ENCODE data around the gene FZD8.

The FZD8 gene

DNA sequence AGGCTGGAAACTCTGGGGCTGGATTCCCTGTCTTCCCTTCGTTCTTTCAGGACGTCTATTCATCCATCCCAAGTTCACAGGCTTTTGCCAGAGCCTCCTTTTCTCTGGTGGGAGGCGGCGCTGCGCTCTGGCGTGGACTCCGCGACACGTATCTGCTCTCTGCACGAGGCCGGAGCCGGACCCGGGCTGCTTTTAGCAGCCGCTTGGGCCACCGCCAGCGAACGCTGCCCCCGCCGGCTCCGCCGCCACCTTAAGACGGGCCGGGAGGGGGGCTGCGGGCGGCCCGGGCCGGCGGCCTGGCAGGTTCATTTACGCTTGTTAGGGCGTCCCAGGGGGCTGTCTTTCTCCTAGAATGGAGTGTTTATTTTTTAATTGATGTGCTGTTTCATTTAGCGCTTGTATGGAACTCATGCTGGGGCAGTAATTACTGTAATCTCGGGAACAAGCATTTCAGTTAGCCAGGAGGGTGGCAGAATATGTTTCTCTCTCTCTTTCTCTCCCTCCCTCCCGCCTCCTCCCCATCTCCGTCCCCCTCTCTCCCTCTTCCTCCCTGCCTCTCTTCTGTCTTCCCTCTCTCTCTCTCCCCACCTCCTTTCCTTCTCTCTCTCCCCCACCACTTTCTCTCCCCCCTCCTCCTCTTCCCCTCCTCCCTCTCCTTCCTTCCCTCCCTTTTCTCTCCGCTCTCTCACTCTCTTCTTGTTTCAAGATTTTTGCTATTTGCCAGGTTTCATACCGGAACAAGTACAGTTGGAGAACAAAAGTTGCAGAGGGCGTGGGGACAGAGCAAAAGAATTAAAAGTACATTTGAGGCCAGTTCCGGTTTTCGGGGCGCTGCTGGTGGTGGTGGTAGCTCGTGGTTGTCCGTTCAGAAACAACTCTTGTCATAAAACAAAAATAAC is 1.3 kb upstream of the FZD8 start:
- Histone ChIP-seq H3K4me2 (ENCODE audit: low read depth, low read length) (peak overlapping the region; percentile 100), H3K79me2 (ENCODE audit: low read length) (no peaks in the 10 kb centered on the region), H3K27ac (ENCODE audit: low read length) (peak overlapping the region; percentile 57; the same call in 1 of the 2 replicates), H3F3A (ENCODE audit: insufficient read depth, low read length) (peaks cover 18% of the 10 kb centered on the region), H3K9me3 (replicated peaks; ENCODE audit: insufficient read depth, low read length) (no peaks in the 10 kb centered on the region), H3K27me3 (replicated peaks; ENCODE audit: insufficient read depth, low read length) (no peaks in the 10 kb centered on the region), H4K20me1 (ENCODE audit: insufficient read depth, low read length) (no peaks in the 10 kb centered on the region), H2AFZ (ENCODE audit: low read length) (peak overlapping the region; percentile 97), H3K9me2 (replicated peaks; ENCODE audit: insufficient read depth, low read length) (no peaks in the 10 kb centered on the region), H3K36me3 (replicated peaks; ENCODE audit: insufficient read depth, low read length) (no peaks in the 10 kb centered on the region), H3K4me3 (ENCODE audit: low read length) (peak overlapping the region; percentile 81), H3K9ac (ENCODE audit: low read length) (peak overlapping the region; percentile 51; the same call in 1 of the 2 replicates), H3K4me1 (ENCODE audit: low read length) (0 out of 2 replicates have a peak, but pooled peaks cover 4% of the 10 kb centered on the region)
- TF ChIP-seq, protein P1, sequence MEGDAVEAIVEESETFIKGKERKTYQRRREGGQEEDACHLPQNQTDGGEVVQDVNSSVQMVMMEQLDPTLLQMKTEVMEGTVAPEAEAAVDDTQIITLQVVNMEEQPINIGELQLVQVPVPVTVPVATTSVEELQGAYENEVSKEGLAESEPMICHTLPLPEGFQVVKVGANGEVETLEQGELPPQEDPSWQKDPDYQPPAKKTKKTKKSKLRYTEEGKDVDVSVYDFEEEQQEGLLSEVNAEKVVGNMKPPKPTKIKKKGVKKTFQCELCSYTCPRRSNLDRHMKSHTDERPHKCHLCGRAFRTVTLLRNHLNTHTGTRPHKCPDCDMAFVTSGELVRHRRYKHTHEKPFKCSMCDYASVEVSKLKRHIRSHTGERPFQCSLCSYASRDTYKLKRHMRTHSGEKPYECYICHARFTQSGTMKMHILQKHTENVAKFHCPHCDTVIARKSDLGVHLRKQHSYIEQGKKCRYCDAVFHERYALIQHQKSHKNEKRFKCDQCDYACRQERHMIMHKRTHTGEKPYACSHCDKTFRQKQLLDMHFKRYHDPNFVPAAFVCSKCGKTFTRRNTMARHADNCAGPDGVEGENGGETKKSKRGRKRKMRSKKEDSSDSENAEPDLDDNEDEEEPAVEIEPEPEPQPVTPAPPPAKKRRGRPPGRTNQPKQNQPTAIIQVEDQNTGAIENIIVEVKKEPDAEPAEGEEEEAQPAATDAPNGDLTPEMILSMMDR (IDR thresholded peaks at IDR 0.05; ENCODE audit: low read length): no peak
- TF ChIP-seq EZH2phosphoT487 (IDR thresholded peaks at IDR 0.05; ENCODE audit: low read length): no peak
- no peak for TF ChIP-seq EZH2 (optimal IDR thresholded peaks at IDR 0.05; ENCODE audit: low read depth, low read length)
- DNase-seq: peak; percentile 54

DNA sequence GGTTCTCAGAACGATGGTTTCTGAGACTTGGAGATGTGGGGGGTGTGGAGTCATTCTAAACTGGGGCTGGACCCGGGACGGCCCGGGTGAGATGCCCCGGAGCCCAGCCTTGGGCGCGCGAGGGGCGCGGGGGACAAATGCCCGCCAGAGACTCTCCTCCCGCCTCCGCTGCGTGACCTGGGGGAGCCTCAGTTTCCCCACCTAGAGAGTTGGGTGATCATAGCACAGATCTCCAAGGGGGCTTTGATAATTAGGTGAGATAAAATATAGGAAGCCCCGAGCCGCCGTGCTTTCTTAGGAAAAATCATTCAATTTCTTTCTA is 658 bp upstream of the FZD8 start:
- H3K79me2 ChIP-seq (ENCODE audit: low read length): no peaks in the 10 kb centered on the region
- no peaks in the 10 kb centered on the region for H3K9me3 ChIP-seq (replicated peaks; ENCODE audit: insufficient read depth, low read length)
- no peaks in the 10 kb centered on the region for H3K27me3 ChIP-seq (replicated peaks; ENCODE audit: insufficient read depth, low read length)
- peak overlapping the region; percentile 51; the same call in 1 of the 2 replicates for H3K9ac ChIP-seq (ENCODE audit: low read length)
- peak overlapping the region; percentile 57; the same call in 1 of the 2 replicates for H3K27ac ChIP-seq (ENCODE audit: low read length)
- DNase-seq: no peak
- 0 out of 2 replicates have a peak, but pooled peaks cover 4% of the 10 kb centered on the region for H3K4me1 ChIP-seq (ENCODE audit: low read length)
- no peaks in the 10 kb centered on the region for H3K9me2 ChIP-seq (replicated peaks; ENCODE audit: insufficient read depth, low read length)
- peak overlapping the region; percentile 81 for H3K4me3 ChIP-seq (ENCODE audit: low read length)
- H3K4me2 ChIP-seq (ENCODE audit: low read depth, low read length): peak overlapping the region; percentile 100
- no peaks in the 10 kb centered on the region for H4K20me1 ChIP-seq (ENCODE audit: insufficient read depth, low read length)
- TF ChIP-seq, protein P1 (IDR thresholded peaks at IDR 0.05; ENCODE audit: low read length): no peak
- TF ChIP-seq EZH2 (optimal IDR thresholded peaks at IDR 0.05; ENCODE audit: low read depth, low read length) (no peak), EZH2phosphoT487 (IDR thresholded peaks at IDR 0.05; ENCODE audit: low read length) (no peak)
- H2AFZ ChIP-seq (ENCODE audit: low read length): peak overlapping the region; percentile 97
- H3K36me3 ChIP-seq (replicated peaks; ENCODE audit: insufficient read depth, low read length): no peaks in the 10 kb centered on the region
- H3F3A ChIP-seq (ENCODE audit: insufficient read depth, low read length): peaks cover 18% of the 10 kb centered on the region

DNA sequence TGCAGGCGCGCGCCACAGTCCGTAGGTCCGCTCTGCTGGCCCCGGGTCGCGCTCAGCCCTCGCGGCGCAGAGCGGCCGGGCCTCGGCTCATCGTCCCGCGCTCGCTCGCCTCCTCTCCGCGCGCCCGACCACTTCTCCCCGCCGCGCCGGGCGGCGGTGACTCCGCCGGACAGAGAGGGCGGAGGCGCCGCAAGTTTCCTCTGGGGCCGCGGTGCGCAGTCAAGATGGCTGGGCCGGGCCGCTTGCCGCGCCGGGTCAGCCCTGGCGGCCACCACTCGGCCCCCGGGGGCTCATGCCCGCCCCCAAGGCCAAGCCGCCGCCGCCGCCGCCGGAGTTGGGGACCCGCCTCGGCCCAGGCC is 441 bp downstream of the FZD8 start:
- peak overlapping the region; percentile 100 for H3K4me2 ChIP-seq (ENCODE audit: low read depth, low read length)
- H3F3A ChIP-seq (ENCODE audit: insufficient read depth, low read length): peaks cover 18% of the 10 kb centered on the region
- H3K4me3 ChIP-seq (ENCODE audit: low read length): peak overlapping the region; percentile 81
- H3K9me3 ChIP-seq (replicated peaks; ENCODE audit: insufficient read depth, low read length): no peaks in the 10 kb centered on the region
- H2AFZ ChIP-seq (ENCODE audit: low read length): peak overlapping the region; percentile 97
- H3K36me3 ChIP-seq (replicated peaks; ENCODE audit: insufficient read depth, low read length): no peaks in the 10 kb centered on the region
- no peak overlapping the region for H3K27ac ChIP-seq (ENCODE audit: low read length)
- H3K27me3 ChIP-seq (replicated peaks; ENCODE audit: insufficient read depth, low read length): no peaks in the 10 kb centered on the region
- H3K79me2 ChIP-seq (ENCODE audit: low read length): no peaks in the 10 kb centered on the region
- TF ChIP-seq EZH2phosphoT487 (IDR thresholded peaks at IDR 0.05; ENCODE audit: low read length) (no peak), EZH2 (optimal IDR thresholded peaks at IDR 0.05; ENCODE audit: low read depth, low read length) (no peak)
- TF ChIP-seq, protein P1 (IDR thresholded peaks at IDR 0.05; ENCODE audit: low read length): no peak
- H4K20me1 ChIP-seq (ENCODE audit: insufficient read depth, low read length): no peaks in the 10 kb centered on the region
- 0 out of 2 replicates have a peak, but pooled peaks cover 4% of the 10 kb centered on the region for H3K4me1 ChIP-seq (ENCODE audit: low read length)
- no peaks in the 10 kb centered on the region for H3K9me2 ChIP-seq (replicated peaks; ENCODE audit: insufficient read depth, low read length)
- peak; percentile 38 for DNase-seq
- peak overlapping the region; percentile 54; the same call in 1 of the 2 replicates for H3K9ac ChIP-seq (ENCODE audit: low read length)
